ENCODE measurements around the gene SH3D19. TPM values are rescaled to one million over a fixed set of nuclear protein-coding genes. Genes with fewer than 3 reads are reported as not detected.
"Not testable (repeated sequence)": the region's sequence is repeated elsewhere in the genome, so short reads cannot be mapped to it uniquely, and the experiment has no call there.

The SH3D19 gene
- polyA plus RNA-seq, 3 donors = not detected

DNA sequence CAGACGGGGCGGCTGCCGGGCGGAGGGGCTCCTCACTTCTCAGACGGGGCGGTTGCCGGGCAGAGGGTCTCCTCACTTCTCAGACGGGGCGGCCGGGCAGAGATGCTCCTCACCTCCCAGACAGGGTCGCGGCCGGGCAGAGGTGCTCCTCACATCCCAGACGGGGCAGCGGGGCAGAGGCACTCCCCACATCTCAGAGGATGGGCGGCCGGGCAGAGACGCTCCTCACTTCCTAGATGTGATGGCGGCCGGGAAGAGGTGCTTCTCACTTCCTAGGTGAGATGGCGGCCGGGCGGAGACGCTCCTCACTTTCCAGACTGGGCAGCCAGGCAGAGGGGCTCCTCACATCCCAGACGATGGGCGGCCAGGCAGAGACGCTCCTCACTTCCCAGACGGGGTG, 70.2 kb downstream of the SH3D19 start:
- H3K9me3 ChIP-seq (replicated peaks in 1 of 2; ENCODE audit: control insufficient read depth in 1 of 2, insufficient read depth in 1 of 2, low read length in 2 of 2); H3K36me3 ChIP-seq (replicated peaks in 1 of 2; ENCODE audit: control insufficient read depth in 1 of 2, insufficient read depth in 2 of 2, low read length in 2 of 2); H3K27me3 ChIP-seq (ENCODE audit: control insufficient read depth in 2 of 2, insufficient read depth in 2 of 2, low read length in 2 of 2); intact Hi-C loops (cut with micrococcal nuclease); H3K27ac ChIP-seq (ENCODE audit: low read depth in 1 of 2, low read length in 2 of 2); H3K36me3 Mint-ChIP-seq; H3K4me2 ChIP-seq (replicated peaks; ENCODE audit: extremely low read depth, low read length, poor library complexity, severe bottlenecking); H3K4me3 ChIP-seq (replicated peaks in 1 of 3; ENCODE audit: low read depth in 2 of 3, low read length in 3 of 3); H3K79me2 ChIP-seq (ENCODE audit: insufficient read depth, low read length); H4K20me1 ChIP-seq (ENCODE audit: insufficient read depth, low read length); H2AFZ ChIP-seq (ENCODE audit: insufficient read depth, low read depth, low read length, poor library complexity, severe bottlenecking); H3K4me1 Mint-ChIP-seq; DNase-seq; H3K9ac ChIP-seq (ENCODE audit: insufficient read depth, low read length, poor library complexity, severe bottlenecking); H3K27me3 Mint-ChIP-seq (ENCODE audit: low read depth in 3 of 3); H3K4me1 ChIP-seq (ENCODE audit: control insufficient read depth in 1 of 2, insufficient read depth in 2 of 2, low read length in 2 of 2); H3K27ac Mint-ChIP-seq; H3K4me3 Mint-ChIP-seq: not testable (repeated sequence)
- no CpG with 5 or more reads among the region's 28 CpGs for WGBS (ENCODE audit: insufficient coverage)
- H3K9me3 Mint-ChIP-seq = peaks cover 3 to 16% (median 8%) of the 10 kb centered on the region in 7 donors

DNA sequence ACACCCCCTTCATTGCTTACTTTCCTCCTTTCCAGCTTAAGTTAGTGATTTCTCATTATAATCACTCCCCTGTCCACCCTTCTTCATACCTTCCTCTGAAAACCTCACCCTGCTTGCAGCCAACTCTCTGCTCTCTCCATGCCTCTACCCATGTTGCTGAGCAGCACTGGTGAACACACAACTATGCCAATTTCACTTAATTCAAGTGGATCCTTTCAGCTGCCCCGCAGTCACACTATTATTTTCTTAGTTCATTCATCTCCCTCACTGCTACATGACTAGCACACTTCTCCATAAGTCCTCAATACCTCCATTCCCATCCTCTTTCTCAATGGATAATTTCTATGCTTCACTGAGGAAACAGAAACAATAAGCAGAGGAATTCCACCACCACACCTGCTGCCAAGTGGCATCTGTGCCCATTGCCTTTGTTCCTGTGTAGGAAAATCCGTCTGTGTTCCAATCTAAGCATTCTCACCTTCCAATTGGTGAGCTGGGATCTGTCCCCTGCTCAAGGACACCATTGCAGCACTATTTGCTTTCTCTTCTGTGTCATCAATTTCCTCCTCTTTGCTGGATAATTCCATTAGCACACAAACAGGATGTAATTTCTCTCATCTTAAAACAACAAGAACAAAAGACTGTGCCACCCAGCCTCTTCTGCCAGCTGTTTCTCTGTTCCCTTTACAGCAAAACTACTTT, 73.7 kb downstream of the SH3D19 start:
- Mint-ChIP-seq H3K36me3 (no peaks in the 10 kb centered on the region), H3K27me3 (ENCODE audit: low read depth in 3 of 3) (peaks cover 0 to 2% (median 0%) of the 10 kb centered on the region in 3 donors), H3K4me1 (no peaks in the 10 kb centered on the region), H3K9me3 (peaks cover 3 to 9% (median 4%) of the 10 kb centered on the region in 7 donors), H3K27ac (no peak overlapping the region), H3K4me3 (no peak overlapping the region)
- Histone ChIP-seq H3K79me2 (ENCODE audit: insufficient read depth, low read length) (no peaks in the 10 kb centered on the region), H3K4me3 (replicated peaks in 1 of 3; ENCODE audit: low read depth in 2 of 3, low read length in 3 of 3) (no peak overlapping the region), H3K36me3 (replicated peaks in 1 of 2; ENCODE audit: control insufficient read depth in 1 of 2, insufficient read depth in 2 of 2, low read length in 2 of 2) (no peaks in the 10 kb centered on the region), H3K27me3 (ENCODE audit: control insufficient read depth in 2 of 2, insufficient read depth in 2 of 2, low read length in 2 of 2) (no peaks in the 10 kb centered on the region), H4K20me1 (ENCODE audit: insufficient read depth, low read length) (no peaks in the 10 kb centered on the region), H3K4me2 (replicated peaks; ENCODE audit: extremely low read depth, low read length, poor library complexity, severe bottlenecking) (no peak overlapping the region), H3K9ac (ENCODE audit: insufficient read depth, low read length, poor library complexity, severe bottlenecking) (no peak overlapping the region), H3K27ac (ENCODE audit: low read depth in 1 of 2, low read length in 2 of 2) (no peak overlapping the region), H3K9me3 (replicated peaks in 1 of 2; ENCODE audit: control insufficient read depth in 1 of 2, insufficient read depth in 1 of 2, low read length in 2 of 2) (no peaks in the 10 kb centered on the region), H3K4me1 (ENCODE audit: control insufficient read depth in 1 of 2, insufficient read depth in 2 of 2, low read length in 2 of 2) (no peaks in the 10 kb centered on the region), H2AFZ (ENCODE audit: insufficient read depth, low read depth, low read length, poor library complexity, severe bottlenecking) (no peak overlapping the region)
- 44% methylated on average over 2 of the region's 2 CpGs for WGBS (ENCODE audit: insufficient coverage)
- intact Hi-C loops (cut with micrococcal nuclease) = no loop called here
- TF ChIP-seq, protein P1, sequence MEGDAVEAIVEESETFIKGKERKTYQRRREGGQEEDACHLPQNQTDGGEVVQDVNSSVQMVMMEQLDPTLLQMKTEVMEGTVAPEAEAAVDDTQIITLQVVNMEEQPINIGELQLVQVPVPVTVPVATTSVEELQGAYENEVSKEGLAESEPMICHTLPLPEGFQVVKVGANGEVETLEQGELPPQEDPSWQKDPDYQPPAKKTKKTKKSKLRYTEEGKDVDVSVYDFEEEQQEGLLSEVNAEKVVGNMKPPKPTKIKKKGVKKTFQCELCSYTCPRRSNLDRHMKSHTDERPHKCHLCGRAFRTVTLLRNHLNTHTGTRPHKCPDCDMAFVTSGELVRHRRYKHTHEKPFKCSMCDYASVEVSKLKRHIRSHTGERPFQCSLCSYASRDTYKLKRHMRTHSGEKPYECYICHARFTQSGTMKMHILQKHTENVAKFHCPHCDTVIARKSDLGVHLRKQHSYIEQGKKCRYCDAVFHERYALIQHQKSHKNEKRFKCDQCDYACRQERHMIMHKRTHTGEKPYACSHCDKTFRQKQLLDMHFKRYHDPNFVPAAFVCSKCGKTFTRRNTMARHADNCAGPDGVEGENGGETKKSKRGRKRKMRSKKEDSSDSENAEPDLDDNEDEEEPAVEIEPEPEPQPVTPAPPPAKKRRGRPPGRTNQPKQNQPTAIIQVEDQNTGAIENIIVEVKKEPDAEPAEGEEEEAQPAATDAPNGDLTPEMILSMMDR (IDR thresholded peaks at IDR 0.05) = no peak
- no peak for DNase-seq

Measured in CD14-positive monocyte (primary cell).